K562 (cell line): ENCODE results near the gene SDCCAG8. TPM values are rescaled to one million over a fixed set of nuclear protein-coding genes. Genes with fewer than 3 reads are reported as not detected.

Experiments
- CBX8 ChIP-seq: fragments of 200-600 bp; sonication (generic); IDR thresholded peaks from 2 replicates; pipeline ENCODE4 v1.6.1; 2012; ENCODE audit warnings: borderline replicate concordance, mixed run types, low read depth, mild to moderate bottlenecking, moderate library complexity, mixed read lengths, low read length, control low read depth, inconsistent platforms; ENCODE audit not compliant: poor library complexity, severe bottlenecking; ENCODE audit errors: extremely low read depth
- CHD2 ChIP-seq: IDR thresholded peaks from 2 replicates; pipeline ENCODE4 v1.6.1; 2011; ENCODE audit warnings: low read depth, low read length
- GTF2E2 ChIP-seq: fragments of 200-800 bp; sonication (Bioruptor generic); IDR thresholded peaks from 2 replicates; pipeline ENCODE4 v1.6.1; 2016; ENCODE audit warnings: missing genetic modification characterization, missing compliant biosample characterization
- KDM2B ChIP-seq: fragments of 250-450 bp; sonication (Bioruptor Pico); IDR thresholded peaks from 2 replicates; pipeline ENCODE4 v1.8.0; 2021; ENCODE audit warnings: mild to moderate bottlenecking, moderate library complexity
- NCOA6 ChIP-seq: fragments of 450-650 bp; IDR thresholded peaks from 2 replicates; pipeline ENCODE4 v1.6.1; 2017; ENCODE audit warnings: mild to moderate bottlenecking
- NUFIP1 ChIP-seq: fragments of 450-650 bp; IDR thresholded peaks from 2 replicates; pipeline ENCODE4 v1.6.1; 2018; ENCODE audit not compliant: partially characterized antibody
- PCBP2 ChIP-seq: fragments of 200-400 bp; formaldehyde crosslinking; IDR thresholded peaks from 2 replicates; pipeline ENCODE4 v1.6.1; 2018; ENCODE audit warnings: low read length, low read depth, mild to moderate bottlenecking, moderate library complexity; ENCODE audit not compliant: poor library complexity, severe bottlenecking
- POU5F1 ChIP-seq: fragments of 150-350 bp; IDR thresholded peaks from 2 replicates; pipeline ENCODE4 v1.6.1; 2014; ENCODE audit warnings: borderline replicate concordance, low read length, low read depth, mild to moderate bottlenecking; ENCODE audit not compliant: partially characterized antibody
- RBM39 ChIP-seq: fragments of 200-400 bp; formaldehyde crosslinking; optimal IDR thresholded peaks from 2 replicates; pipeline ENCODE3; 2018; ENCODE audit warnings: low read depth, low read length
- STAG1 ChIP-seq: sonication (generic); formaldehyde crosslinking; IDR thresholded peaks from 2 replicates; pipeline ENCODE4 v1.5.0; 2020; ENCODE audit warnings: missing genetic modification reagents, borderline replicate concordance
- TBP ChIP-seq: optimal IDR thresholded peaks from 2 replicates; pipeline ENCODE3; 2011; ENCODE audit warnings: low read depth, low read length, improper control_type of control experiment
- ZBED1 ChIP-seq: IDR thresholded peaks from 2 replicates; pipeline ENCODE4 v1.6.1; 2014
- ZC3H4 ChIP-seq: sonication (generic); formaldehyde crosslinking; IDR thresholded peaks from 2 replicates; pipeline ENCODE4 v1.9.0; 2021; ENCODE audit warnings: missing genetic modification reagents, borderline replicate concordance
- ZKSCAN8 ChIP-seq: fragments of 200-800 bp; sonication (Bioruptor generic); IDR thresholded peaks from 2 replicates; pipeline ENCODE4 v1.6.1; 2016; ENCODE audit warnings: missing genetic modification characterization, missing compliant biosample characterization
- ZNF184 ChIP-seq: sonication (generic); formaldehyde crosslinking; IDR thresholded peaks from 2 replicates; pipeline ENCODE4 v1.5.0; 2020; ENCODE audit warnings: missing genetic modification reagents
- ZNF699 ChIP-seq: fragments of 250-450 bp; sonication (Bioruptor Pico); IDR thresholded peaks from 2 replicates; pipeline ENCODE4 v1.8.0; 2021; ENCODE audit warnings: mild to moderate bottlenecking, moderate library complexity; ENCODE audit not compliant: insufficient replicate concordance
- ZNF707 ChIP-seq: fragments of 250-450 bp; sonication (Bioruptor Pico); conservative IDR thresholded peaks from 2 replicates; pipeline ENCODE4 v1.8.0; 2022; ENCODE audit warnings: inconsistent platforms, mild to moderate bottlenecking, moderate library complexity
- polyA plus RNA-seq, 8 experiments: library from polyadenylated mRNA; depleted of rRNA in 4 of 8; stranded (reverse) in 5 of 8; unstranded in 3 of 8; fragments of >200 nt; fragmentation: Nextera tagmentation in 2 of 8; fragmentation: Illumina TruSeq in 1 of 8; extraction: Ambion mirVana in 2 of 8; extraction: Trizol in 1 of 8; gene quantifications; 2 replicates each; pipeline versions ENCODE4 v1.2.1 to v1.2.3, GENCODE V29; 2011 to 2014; ENCODE audit warnings: inconsistent platforms in 1 of 8, missing spikeins in 1 of 8
- total RNA-seq, 7 experiments: library from RNA; depleted of rRNA in 6 of 7; stranded (reverse); fragments of >200 nt in 6 of 7; fragmentation: Illumina TruSeq in 2 of 7; extraction: Trizol in 2 of 7; gene quantifications; 2 replicates each; pipeline versions ENCODE4 v1.2.1 to v1.2.3, GENCODE V29; 2011 to 2021; ENCODE audit warnings: low replicate concordance in 1 of 7
- TF ChIP-seq, protein P1 (sequence below): sonication (generic); formaldehyde crosslinking; IDR thresholded peaks from 2 replicates; pipeline ENCODE4 v1.8.1; 2022; ENCODE audit warnings: missing genetic modification reagents
- TF ChIP-seq, protein P2 (sequence below): fragments of 200-800 bp; sonication (Bioruptor generic); IDR thresholded peaks from 2 replicates; pipeline ENCODE4 v1.6.1; 2016; ENCODE audit warnings: missing genetic modification characterization, missing compliant biosample characterization
- TF ChIP-seq, protein P3 (sequence below): fragments of 450-650 bp; formaldehyde crosslinking; IDR thresholded peaks from 2 replicates; pipeline ENCODE4 v1.4.0; 2022; ENCODE audit warnings: missing genetic modification characterization
- TF ChIP-seq, protein P4 (sequence below): fragments of 200-800 bp; sonication (Bioruptor generic); IDR thresholded peaks from 2 replicates; pipeline ENCODE4 v1.6.1; 2017; ENCODE audit warnings: missing genetic modification characterization, missing compliant biosample characterization

Gene SDCCAG8
- total and polyA plus RNA-seq, 9 of the 15 experiments (the other 6 are each of a cell fraction or from before 2014, with no cell fraction given) = 17.9 to 36.7 (median 25.4) TPM

DNA sequence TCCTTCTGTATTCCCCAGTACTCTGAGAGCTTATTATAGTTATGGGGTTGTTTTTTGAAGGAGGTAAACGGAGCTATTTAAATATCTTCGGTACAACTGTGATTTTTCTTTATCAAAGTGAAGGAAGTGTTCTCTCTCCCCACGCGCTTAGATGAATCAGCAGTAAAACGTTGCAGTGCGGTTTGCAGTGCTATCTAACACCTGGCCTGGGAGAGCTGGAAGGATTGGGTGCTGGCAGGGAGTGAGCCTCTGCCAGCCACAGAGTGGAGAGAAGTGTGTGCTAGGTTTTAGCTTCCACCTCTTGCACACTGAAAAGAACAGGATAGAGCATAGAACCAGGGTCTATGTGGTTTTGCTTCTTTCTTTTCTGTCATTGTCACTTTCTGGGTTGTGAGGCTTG lies 165.9 kb downstream of the SDCCAG8 start (continued):
- TF ChIP-seq ZNF699 (no peak), ZBED1 (no peak), KDM2B (CRISPR knock-in tag) (no peak), STAG1 (no peak), NUFIP1 (peak; percentile 34), RBM39 (no peak), CBX8 (no peak), PCBP2 (no peak), NCOA6 (no peak), CHD2 (no peak), ZC3H4 (CRISPR knock-in tag) (no peak), TBP (no peak), ZNF707 (CRISPR knock-in tag) (no peak), GTF2E2 (no peak), ZKSCAN8 (CRISPR knock-in tag) (no peak), POU5F1 (no peak), ZNF184 (CRISPR knock-in tag) (no peak)
- TF ChIP-seq, protein P1, sequence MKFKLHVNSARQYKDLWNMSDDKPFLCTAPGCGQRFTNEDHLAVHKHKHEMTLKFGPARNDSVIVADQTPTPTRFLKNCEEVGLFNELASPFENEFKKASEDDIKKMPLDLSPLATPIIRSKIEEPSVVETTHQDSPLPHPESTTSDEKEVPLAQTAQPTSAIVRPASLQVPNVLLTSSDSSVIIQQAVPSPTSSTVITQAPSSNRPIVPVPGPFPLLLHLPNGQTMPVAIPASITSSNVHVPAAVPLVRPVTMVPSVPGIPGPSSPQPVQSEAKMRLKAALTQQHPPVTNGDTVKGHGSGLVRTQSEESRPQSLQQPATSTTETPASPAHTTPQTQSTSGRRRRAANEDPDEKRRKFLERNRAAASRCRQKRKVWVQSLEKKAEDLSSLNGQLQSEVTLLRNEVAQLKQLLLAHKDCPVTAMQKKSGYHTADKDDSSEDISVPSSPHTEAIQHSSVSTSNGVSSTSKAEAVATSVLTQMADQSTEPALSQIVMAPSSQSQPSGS (CRISPR knock-in tag) = no peak
- TF ChIP-seq, protein P2, sequence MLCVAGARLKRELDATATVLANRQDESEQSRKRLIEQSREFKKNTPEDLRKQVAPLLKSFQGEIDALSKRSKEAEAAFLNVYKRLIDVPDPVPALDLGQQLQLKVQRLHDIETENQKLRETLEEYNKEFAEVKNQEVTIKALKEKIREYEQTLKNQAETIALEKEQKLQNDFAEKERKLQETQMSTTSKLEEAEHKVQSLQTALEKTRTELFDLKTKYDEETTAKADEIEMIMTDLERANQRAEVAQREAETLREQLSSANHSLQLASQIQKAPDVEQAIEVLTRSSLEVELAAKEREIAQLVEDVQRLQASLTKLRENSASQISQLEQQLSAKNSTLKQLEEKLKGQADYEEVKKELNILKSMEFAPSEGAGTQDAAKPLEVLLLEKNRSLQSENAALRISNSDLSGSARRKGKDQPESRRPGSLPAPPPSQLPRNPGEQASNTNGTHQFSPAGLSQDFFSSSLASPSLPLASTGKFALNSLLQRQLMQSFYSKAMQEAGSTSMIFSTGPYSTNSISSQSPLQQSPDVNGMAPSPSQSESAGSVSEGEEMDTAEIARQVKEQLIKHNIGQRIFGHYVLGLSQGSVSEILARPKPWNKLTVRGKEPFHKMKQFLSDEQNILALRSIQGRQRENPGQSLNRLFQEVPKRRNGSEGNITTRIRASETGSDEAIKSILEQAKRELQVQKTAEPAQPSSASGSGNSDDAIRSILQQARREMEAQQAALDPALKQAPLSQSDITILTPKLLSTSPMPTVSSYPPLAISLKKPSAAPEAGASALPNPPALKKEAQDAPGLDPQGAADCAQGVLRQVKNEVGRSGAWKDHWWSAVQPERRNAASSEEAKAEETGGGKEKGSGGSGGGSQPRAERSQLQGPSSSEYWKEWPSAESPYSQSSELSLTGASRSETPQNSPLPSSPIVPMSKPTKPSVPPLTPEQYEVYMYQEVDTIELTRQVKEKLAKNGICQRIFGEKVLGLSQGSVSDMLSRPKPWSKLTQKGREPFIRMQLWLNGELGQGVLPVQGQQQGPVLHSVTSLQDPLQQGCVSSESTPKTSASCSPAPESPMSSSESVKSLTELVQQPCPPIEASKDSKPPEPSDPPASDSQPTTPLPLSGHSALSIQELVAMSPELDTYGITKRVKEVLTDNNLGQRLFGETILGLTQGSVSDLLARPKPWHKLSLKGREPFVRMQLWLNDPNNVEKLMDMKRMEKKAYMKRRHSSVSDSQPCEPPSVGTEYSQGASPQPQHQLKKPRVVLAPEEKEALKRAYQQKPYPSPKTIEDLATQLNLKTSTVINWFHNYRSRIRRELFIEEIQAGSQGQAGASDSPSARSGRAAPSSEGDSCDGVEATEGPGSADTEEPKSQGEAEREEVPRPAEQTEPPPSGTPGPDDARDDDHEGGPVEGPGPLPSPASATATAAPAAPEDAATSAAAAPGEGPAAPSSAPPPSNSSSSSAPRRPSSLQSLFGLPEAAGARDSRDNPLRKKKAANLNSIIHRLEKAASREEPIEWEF (CRISPR knock-in tag) = no peak
- TF ChIP-seq, protein P3, sequence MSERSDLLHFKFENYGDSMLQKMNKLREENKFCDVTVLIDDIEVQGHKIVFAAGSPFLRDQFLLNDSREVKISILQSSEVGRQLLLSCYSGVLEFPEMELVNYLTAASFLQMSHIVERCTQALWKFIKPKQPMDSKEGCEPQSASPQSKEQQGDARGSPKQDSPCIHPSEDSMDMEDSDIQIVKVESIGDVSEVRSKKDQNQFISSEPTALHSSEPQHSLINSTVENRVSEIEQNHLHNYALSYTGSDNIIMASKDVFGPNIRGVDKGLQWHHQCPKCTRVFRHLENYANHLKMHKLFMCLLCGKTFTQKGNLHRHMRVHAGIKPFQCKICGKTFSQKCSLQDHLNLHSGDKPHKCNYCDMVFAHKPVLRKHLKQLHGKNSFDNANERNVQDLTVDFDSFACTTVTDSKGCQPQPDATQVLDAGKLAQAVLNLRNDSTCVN (CRISPR knock-in tag) = no peak
- TF ChIP-seq, protein P4, sequence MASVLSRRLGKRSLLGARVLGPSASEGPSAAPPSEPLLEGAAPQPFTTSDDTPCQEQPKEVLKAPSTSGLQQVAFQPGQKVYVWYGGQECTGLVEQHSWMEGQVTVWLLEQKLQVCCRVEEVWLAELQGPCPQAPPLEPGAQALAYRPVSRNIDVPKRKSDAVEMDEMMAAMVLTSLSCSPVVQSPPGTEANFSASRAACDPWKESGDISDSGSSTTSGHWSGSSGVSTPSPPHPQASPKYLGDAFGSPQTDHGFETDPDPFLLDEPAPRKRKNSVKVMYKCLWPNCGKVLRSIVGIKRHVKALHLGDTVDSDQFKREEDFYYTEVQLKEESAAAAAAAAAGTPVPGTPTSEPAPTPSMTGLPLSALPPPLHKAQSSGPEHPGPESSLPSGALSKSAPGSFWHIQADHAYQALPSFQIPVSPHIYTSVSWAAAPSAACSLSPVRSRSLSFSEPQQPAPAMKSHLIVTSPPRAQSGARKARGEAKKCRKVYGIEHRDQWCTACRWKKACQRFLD (CRISPR knock-in tag) = no peak; the same call in 1 of the 2 replicates
